NOMO-1 treated with dmso at 0.1 percent for 144 hours (cell line): ENCODE results near the gene SPAST.
"Not testable (repeated sequence)": the region's sequence is repeated elsewhere in the genome, so short reads cannot be mapped to it uniquely, and the experiment has no call there.

ENCODE experiments used
- DNase-seq: peaks from one replicate; lab custom pipeline; 2025; ENCODE audit not compliant: unreplicated experiment; lab: John Stamatoyannopoulos, UW

Gene SPAST

GRCh38 chr2:32124660-32125059 is 61.3 kb downstream of the SPAST start:
- DNase-seq, result no peak

GRCh38 chr2:32128636-32129035 is 65.3 kb downstream of the SPAST start:
- DNase-seq, result no peak

- DNase-seq, result no peak
These were observed 65.7 kb downstream of the SPAST start for GRCh38 chr2:32129086-32129485.

GRCh38 chr2:32135409-32135808 is 72.1 kb downstream of the SPAST start:
- DNase-seq, result no peak

- DNase-seq, result no peak
These were observed 72.7 kb downstream of the SPAST start for GRCh38 chr2:32136097-32136496.

- not testable (repeated sequence) for DNase-seq
These were observed 88.2 kb downstream of the SPAST start for GRCh38 chr2:32151544-32151943.

- no peak for DNase-seq
These were observed 96.3 kb downstream of the SPAST start for GRCh38 chr2:32159678-32160077.

- no peak for DNase-seq
These were observed 97.9 kb downstream of the SPAST start for GRCh38 chr2:32161296-32161695.

GRCh38 chr2:32164254-32164653 is 100.9 kb downstream of the SPAST start:
- DNase-seq, result not testable (repeated sequence)

GRCh38 chr2:32165027-32165347 is 101.6 kb downstream of the SPAST start:
- not testable (repeated sequence) for DNase-seq

GRCh38 chr2:32166115-32166574 is 102.8 kb downstream of the SPAST start:
- no peak for DNase-seq

GRCh38 chr2:32168513-32168912 is 105.2 kb downstream of the SPAST start:
- DNase-seq, result no peak

- no peak for DNase-seq
These were observed 109.5 kb downstream of the SPAST start for GRCh38 chr2:32172870-32173269.

GRCh38 chr2:32182667-32183066 is 119.3 kb downstream of the SPAST start:
- no peak for DNase-seq

GRCh38 chr2:32189011-32189410 is 125.7 kb downstream of the SPAST start:
- no peak for DNase-seq

GRCh38 chr2:32192418-32192817 is 129.1 kb downstream of the SPAST start:
- DNase-seq, result no peak

- DNase-seq, result no peak
These were observed 137.5 kb downstream of the SPAST start for GRCh38 chr2:32200814-32201213.

- DNase-seq, result not testable (repeated sequence)
These were observed 140.1 kb downstream of the SPAST start for GRCh38 chr2:32203428-32203827.
